CD4-positive, alpha-beta T cell treated with Interferon gamma for 1 hour (primary cell): Measurements from ENCODE around the gene N4BP2L1.
A peak's percentile ranks its signal among the peaks of the same experiment; 100 is the strongest.

Source experiments
- DNase-seq: peaks from one replicate; pipeline ENCODE4 v3.0.0-alpha.2; 2020

N4BP2L1 gene

DNA sequence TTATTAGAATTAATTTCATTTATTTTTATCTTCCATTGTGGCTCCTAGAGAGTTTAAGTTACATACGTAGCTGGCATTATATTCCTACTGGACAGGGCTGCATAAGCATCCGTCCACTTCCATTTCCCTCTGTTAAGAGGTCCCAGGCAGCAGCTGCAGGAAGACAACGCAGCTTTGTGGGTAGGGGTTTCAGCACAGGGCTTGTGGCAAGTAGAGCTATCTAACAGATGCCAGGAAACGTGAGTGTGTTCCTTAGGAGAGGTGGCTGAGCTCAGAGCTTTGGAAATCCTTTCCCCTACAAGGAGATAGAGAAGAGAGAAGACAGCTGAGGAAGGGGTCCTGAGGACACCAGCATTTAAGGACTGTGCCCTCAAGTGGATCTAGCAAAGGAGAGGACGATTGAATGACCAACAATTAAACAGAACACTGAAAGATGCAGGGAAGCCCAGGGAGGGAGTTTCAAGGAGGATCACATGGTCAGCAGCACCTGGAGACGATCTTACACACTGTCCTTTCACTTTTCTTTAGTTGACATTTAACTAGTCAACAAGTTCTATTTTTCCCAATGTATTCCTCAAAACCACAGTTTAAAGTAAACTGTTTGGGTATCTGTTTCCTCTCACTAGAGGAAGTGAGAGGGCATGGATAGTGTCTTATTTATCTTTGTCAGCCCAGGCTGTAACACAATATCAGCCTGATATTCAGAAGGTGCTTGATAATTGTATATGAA is 2.3 kb upstream of the N4BP2L1 start:
- DNase-seq = no peak

- DNase-seq = no peak
Observed at GRCh38 chr13:32429433-32429909, 1.5 kb upstream of the N4BP2L1 start.

GRCh38 chr13:32428581-32429432 is 877 bp upstream of the N4BP2L1 start:
- DNase-seq = peak; percentile 23

- peak; percentile 63 for DNase-seq
Observed at GRCh38 chr13:32426990-32427851, 709 bp downstream of the N4BP2L1 start.

GRCh38 chr13:32426191-32426989 is 1.5 kb downstream of the N4BP2L1 start:
- peak; percentile 29 for DNase-seq

DNA sequence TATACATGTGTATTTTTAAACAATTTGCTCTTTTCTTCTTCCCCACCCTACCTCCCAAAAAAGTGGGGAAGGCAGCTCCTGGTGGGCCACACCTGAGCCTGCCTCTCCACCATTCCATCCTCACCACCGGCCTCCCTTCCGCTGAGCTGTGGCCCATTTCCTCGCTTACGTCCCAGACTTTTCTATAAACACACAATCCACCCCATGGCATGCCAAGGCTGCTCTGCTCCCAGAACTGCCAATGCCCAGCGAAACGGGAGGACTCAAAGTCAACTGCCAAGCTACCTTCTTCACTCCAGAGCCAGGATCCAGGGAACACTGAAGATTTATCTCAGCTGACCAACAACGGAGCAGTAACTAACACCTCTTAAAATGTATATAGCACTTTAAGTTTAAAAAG is 2.8 kb downstream of the N4BP2L1 start:
- DNase-seq = no peak

DNA sequence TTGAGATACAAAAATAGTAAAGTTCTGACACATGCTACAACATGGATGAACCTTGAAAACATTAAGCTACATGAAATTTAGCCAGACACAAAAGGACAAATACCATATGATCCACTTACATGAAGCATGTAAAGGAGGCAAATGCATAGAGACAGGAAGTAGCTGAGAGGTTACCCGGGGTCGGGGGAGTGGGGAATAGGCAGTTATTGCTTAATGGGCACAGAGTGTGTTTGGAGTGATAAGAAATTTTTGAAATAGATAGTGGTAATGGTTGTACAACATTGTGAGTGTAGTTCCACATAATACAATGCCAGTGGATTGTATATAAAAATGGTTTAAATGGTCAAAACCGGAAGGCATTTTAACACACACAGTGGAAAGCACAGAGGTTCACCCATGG is 4.3 kb downstream of the N4BP2L1 start:
- no peak for DNase-seq

GRCh38 chr13:32419862-32420261 is 8.1 kb downstream of the N4BP2L1 start:
- DNase-seq = no peak

GRCh38 chr13:32417995-32418394 is 9.9 kb downstream of the N4BP2L1 start:
- DNase-seq = no peak

GRCh38 chr13:32415019-32415418 is 12.9 kb downstream of the N4BP2L1 start:
- DNase-seq = peak; percentile 10

DNA sequence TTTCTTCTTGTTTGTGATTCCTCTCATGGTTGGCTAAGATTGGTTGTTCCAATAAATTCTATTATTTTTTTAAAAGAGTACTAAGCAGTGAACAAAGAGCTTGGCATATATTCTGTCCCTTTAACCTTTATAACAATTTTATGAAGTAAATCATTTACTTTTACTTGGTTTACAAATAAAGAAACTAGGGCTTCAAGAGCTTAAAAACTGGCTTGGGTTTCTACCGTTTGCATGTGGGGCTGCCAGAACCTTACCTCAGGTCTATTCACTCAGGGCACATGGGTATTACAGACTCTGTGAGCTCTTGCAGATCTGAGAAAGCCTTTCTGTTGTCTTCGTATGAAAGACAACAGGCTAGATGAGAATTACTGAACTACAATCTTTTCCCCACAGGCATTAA is 13.3 kb downstream of the N4BP2L1 start:
- no peak for DNase-seq

GRCh38 chr13:32413284-32413683 is 14.6 kb downstream of the N4BP2L1 start:
- no peak for DNase-seq

GRCh38 chr13:32409561-32410421 is 18.1 kb downstream of the N4BP2L1 start:
- no peak for DNase-seq

GRCh38 chr13:32409001-32409313 is 19.0 kb downstream of the N4BP2L1 start:
- DNase-seq = no peak

DNA sequence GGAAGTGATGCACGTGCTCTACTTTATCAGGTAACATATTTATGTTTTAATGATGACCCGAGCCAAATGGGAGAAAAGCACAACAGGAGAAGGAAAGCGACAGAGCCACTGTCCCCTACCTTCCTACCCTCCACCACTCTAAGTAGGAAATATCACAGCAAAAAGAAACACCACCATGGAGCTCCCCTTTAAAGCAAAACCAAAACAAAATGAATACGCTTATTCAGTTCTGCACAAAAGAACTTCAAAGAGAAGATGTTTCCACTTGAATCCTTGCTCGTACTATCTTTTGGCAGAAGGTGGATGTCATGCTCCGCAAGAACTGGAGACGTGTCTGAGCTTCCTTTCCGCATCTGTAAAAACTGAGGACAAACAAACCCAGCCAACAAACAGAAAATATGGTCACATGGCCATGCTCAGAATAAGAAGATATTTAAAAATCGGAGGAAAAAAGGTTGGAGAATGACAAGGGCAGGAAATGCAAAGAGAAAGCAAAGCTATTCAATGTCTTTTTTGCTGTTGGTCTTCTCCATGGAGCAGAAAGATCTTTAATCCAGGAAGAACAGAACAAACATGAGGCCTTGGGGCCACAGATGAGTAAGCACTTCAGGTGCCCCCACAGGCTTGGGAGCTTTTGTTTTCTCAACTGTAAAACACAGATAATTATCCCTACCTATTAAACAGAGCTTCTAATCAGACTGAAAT is 19.5 kb downstream of the N4BP2L1 start:
- DNase-seq = no peak

- no peak for DNase-seq
Observed at GRCh38 chr13:32407854-32408253, 20.1 kb downstream of the N4BP2L1 start.

- DNase-seq = no peak
Observed at GRCh38 chr13:32403108-32403507, 24.8 kb downstream of the N4BP2L1 start.

DNA sequence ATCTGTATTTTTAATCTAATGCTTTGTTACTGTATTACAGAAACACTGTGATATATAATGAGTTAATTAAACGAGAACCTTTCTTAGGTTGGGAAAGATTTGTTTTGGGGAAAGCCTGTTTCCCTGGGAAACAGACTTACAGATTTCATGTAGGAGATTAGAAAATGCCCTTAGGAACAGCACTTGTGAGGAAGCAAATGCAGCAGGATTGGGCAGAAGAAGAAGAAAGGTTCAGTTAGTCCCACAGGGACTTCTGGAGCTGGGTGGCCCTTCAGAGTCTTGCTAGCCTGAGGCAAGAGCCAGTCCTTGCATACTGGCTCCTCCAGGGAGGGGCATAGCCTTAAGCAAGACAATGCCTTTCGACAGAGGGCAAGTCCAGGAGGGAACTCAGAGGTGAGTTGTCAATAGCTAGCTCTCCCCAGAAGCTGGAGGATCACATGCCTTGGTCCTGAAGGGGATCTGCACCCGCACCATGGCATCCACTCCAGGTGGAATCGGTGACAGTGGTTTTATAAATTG is 36.8 kb downstream of the N4BP2L1 start:
- no peak for DNase-seq

DNA sequence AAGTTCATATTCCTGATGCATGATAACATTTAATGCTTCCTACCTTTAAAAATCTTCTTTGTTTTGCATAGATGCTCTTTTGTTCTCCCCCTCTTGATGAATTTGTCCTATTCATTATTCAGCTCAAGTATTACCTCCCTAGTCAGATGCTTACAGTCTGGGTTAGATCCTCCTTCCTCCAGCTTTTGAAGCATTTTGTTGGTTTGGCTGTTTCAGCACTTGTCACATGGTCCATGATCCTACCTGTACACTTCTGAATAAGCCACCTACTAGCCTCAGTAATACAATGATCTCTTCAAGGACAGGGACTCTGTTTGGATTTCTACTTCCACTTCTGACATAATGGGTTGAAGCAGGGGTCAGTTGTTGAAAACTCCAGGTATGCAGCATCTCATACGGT is 37.4 kb downstream of the N4BP2L1 start:
- DNase-seq = no peak

GRCh38 chr13:32390048-32390447 is 37.9 kb downstream of the N4BP2L1 start:
- no peak for DNase-seq

- DNase-seq = no peak
Observed at GRCh38 chr13:32385410-32385809, 42.5 kb downstream of the N4BP2L1 start.
